AML-193 (cell line): Measurements from ENCODE around the gene AHDC1.

Experiments
- DNase-seq, 2 experiments: peaks; one replicate each; lab custom pipeline; 2025; lab: John Stamatoyannopoulos, UW

Gene AHDC1

DNA sequence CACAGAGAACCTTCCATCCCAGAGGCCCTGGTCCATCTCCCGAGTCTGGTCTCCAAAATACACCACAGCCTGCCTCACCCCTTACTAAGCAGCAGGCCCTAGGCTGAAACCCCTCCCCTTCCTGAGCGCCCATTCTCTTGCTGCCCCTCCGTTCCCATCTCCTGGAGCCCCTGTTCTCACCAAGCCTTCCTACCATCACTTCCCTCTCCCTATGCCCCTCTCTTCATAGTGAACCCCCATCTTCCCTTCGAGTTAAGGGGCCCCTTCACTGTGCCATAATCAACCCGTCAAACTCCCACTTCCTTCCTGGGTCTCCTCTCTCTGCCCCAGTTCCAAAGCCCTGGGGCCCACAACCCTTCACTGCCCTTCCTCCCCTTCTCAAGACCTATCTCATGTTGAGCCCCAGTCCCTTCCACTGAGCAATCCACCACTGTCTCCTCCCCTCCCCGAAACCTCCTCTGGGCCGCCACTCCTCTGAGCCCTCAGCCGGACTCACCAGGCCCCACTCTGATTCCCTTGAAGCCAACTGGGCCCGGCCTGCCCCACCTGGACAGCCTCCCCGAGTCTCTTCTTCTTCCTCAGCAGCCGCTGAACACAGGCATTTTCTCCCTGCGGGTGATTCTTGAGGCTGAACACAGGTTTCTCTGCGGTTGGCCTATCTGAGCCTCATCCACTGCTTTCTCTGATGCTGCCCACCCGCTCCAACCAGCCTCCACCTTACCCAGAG, 71.8 kb downstream of the AHDC1 start:
- DNase-seq, result no peak

DNA sequence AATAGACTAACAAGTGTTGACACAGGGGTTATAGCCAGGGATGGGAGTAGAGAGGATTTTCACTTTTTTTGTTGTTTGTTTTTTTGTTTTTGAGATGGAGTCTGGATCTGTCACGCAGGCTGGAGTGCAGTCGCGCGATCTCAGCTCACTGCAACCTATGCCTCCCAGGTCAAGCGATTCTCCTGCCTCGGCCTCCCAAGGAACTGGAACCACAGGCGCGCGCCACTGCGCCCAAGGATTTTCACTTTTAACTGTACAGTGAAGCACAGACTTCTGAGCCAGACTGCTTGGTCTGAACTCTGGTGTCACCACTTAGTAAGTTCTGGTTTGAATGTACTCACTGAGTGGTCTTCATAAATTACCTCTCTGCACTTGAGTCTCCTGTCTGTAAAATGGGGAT, 73.8 kb downstream of the AHDC1 start:
- no peak for DNase-seq

DNA sequence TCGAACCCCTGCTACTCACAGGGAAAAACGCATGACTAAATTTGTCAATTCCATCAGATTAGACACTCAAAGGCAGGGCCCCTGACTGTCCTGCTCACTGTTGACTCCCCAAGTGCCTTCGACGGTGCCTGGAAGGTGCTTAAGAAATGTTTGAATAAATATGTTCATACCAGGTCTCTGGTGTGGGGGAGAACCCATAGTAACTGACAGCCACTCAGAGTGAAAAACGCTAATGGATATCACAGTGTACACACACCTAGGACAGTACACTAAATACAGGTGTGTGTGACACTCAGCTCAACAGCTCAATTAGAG, 74.3 kb downstream of the AHDC1 start:
- no peak for DNase-seq

DNA sequence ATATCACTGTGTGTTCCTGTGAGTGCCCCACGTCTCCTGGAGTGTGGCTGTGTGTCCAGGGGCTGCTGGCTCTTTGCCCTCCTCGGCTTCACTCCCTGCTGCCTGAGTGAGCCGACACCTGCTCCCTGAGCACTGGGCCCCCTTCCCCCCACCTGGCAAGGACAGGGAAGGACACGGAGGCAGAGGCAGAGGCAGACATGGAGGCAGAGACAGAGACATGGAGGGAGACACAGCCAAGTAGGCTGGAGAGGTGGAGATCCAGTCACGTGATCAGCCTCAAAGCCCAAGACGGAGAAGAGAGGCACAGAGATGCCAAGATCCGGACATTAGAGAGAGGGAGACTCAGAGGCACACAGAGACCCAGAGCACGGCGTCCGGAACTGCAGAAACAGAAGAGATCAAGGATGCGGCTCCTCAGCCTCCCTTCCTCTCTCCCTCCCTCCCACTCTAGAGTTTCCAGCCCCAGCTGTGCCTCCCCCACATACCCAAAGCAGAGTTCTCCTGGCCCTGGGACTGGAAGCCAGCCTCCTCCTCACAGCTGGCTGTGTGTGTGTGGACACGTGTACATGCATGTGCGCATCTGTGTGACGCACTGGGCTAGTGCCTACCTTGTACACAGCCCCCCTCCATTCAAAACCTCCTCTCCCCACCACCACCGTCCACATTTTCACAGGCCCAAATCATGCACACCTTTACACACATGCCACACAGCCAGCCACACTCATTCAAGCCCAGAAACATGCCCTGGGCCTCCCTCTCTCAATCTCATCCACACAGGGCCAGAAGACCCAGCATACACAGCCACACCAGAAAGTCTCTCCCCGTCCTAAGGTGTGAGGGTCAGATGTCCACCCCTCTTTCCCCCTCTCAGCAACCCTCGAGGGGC, 74.9 kb downstream of the AHDC1 start:
- DNase-seq, result no peak

DNA sequence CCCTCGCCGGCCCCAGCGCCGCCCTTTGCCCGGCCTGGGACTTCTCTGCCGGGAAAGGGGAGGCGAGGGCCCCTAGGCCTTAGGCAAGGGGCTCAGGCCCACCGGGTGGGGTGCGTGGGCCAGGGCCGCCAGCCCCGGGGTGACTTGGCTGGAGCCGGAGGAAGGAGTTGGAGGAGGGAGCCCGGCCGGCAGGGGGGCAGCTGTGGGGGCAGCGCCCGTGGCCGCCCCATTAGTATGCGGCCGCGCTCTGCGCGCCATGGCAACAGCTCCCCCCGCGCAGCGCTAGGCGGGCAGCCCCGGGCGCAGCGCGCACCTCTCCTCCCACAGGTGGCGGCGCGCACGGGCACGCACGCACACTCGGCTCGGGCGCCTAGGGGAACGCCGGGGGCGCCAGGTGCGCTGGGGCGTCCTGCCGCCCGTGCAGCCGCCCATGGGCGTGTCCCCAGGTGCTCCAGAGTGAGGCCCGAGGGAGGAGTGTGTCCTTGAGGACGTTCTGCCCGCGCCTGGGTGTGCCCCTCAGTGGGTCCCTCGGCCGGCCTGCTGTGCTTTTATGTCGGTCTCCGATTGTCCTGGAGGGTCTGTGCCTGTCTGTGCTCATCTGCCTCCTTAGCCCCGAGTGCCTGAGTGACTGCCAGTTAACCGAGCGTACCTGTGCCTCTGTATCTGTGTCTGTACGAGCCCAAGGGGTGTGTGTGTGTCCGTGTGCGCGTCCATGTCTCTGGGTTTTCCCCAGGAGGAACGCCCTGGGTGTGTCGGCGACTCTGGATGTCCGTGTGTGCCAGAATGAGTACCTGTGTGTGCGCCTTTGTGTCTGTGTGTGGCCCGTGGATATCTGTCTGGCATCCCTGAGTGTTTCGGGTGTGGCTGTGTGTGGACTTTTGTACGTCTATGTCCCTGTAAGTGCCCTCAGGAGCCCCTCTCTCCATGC, 75.8 kb downstream of the AHDC1 start:
- no peak for DNase-seq

DNA sequence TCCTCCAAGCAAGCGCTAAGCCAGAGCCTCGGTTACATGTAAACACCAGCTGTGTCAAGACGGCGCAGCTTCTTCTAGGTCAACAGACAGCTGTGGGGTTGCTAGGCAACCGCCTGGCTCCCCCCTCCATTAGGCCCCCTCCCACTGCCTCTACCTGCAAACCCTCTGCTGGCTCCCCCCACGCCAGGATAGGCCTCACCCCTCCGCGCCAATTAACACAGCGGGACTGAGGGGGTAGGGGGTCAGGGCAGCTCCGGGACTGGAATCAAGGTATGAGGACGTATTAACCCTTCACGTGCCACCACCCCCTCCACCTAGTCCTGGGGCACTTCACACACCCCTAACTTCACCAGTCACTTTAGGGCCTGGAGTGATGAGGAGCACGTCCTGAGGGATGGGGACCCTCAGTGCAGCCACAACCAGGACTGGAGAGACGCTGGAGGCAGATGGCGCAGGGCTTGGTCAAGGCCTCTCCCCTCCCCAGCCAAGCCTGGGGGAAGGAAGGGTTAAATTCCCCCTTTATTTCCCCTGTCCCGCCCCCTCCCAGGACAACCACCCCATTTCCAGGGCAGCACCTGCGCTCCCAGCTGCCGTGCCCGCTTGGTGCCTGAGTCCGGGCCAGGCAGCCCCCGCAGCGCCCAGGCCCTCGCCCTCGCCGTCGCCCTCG, 76.6 kb downstream of the AHDC1 start:
- no peak for DNase-seq

DNA sequence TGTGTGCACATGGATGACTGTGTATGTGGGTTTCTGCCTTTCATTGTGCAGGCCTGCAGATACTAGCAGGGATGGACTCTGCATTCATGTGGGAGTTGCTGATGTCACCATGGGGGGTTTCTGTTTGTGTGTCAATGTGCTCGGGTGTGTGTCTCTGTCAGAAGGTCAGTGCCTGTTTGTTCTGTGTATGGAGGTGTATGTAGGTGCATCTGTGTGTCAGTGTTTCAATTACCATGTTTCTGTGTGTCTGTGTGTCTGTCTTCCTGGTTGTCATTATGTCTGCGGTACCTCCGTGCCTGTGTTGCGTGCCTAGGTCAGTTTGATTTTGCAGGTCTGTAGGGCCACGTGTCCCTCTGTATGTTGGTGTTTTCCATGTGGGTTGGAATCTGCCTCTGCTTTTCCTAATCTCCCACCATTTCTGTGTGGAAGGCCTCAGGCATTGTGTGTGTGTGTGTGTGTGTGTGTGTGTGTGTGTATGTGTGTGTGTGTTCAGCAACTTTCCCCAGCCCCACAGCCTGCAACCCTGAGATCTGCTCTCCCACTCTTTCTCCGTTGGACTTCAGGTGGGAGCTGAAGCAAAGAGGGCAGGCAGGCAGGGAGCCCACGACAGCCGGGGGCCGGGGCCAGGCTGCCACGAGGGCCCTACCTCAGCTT, 77.2 kb downstream of the AHDC1 start:
- DNase-seq, result no peak

DNA sequence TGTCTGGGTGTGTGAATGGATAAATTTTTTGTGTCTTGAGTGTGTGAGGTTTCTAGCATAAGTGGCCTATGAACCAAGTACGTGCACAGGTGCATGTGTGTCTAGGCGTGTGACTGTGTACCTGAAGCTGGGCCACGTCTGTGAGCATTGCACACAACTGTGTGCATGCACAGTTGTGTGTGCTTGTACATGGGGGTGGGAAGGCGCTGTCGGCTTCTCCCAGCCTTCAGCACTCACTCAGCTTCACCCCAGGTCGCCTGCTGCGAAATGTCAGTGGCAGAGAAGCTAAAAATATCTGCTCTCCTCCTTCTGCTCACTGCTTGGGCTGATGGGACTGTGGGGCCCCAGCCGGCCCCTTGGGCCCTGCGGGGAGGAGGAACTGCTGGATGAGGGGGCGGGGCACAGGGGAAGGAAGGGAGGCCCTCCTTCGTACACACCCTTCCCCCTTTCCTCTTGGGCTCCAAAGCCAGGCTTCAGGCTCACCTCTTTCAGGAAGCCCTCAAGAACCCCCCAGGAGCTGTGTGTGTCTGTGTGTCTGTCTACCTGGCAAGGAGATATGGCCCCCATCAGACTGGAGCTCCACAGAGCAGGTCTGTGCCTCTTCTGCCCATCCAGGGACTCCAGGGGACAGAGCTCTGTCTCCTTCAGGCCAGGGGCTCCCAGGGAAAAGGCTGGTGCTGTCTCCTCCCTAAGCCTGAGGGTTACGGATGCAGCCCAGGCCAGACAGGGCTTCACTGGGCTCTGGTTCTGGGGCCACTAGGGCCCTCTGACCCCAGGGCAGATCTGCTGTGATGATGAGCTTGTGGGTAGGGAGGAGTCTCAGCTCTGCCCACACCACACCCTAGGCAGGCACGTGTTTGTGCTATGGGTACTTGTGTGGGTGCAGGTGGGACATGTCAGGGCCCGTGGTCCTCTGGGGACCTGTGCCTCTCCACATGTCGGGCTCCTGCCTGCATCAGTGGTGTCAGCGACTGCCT, 78.4 kb downstream of the AHDC1 start:
- peak; percentile 68 to 71 for DNase-seq

DNA sequence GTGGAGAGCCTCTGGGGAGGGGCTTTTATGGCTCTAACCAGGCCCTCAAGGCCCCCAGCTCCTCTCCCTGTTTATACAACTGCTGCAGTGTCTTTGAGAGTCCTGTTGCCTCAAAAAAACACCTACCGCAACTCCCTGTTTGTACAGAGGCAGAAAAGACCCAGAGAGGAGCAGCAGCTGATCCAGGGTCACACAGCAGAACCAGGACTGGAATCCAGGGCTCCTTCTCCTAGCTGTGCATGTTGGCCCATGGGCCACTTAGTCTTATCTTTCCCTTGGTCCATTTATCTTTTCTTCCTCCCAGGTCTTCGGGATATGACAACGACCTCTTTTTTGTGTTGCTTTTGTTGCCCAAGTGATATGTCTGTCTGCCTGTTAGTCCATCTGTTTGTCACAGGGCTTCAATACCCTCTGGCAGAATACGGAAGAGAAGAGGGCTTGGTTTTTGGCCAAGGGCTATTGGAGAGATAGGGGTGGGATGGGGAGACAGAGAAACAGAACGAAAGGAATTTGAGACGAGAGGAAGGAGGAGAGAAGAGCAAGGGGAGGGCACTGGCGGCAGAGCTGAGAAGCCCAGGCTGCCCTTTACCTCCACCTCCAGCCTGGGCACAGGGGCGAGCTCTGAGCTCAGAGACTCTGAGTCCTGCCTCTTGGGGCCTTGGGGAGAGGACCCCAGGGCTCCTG, 80.5 kb downstream of the AHDC1 start:
- DNase-seq, result no peak

DNA sequence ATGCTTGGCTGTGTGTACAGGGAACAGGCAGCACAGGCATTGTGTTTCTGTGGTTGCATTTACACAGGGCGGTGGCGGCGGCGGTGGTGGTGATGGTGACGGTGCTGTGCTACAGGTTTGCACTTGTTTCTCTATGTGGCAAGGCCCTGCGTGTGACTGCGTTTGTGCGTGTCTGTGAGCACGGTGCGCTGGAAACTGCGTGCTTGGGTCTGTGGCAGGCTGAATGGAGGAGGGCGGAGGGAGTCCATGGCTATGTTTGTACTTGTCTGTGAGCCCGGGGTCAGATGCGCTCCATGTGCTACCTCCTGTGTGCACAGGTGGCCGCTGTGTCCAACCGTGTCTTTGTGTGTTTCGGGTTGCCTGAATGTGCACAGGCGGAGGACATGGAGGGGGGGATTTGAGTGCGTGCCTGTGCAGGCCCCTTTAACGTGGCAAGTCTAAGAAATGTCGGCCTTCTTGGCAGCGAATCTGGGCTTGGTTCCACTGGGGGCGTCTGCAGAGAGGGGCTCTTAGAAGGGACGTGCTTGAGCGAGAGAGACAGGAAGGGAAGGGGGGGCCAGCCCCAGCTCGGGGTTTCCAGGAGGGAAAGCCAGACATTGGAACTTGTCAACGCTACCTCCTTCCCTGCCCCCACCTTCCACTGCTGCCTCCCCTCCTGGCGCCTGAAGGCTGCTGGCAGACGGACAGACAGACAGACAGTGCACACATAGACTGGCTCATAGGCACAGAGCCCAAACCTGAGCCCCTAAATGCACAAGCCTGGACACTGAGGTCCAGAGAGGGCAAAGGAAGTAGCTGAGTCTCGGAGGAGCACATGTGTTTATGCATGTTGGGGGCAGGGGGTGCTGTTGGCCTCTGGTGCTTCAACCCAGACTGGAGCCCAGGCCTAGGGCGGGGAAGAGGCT, 81.3 kb downstream of the AHDC1 start:
- no peak for DNase-seq

DNA sequence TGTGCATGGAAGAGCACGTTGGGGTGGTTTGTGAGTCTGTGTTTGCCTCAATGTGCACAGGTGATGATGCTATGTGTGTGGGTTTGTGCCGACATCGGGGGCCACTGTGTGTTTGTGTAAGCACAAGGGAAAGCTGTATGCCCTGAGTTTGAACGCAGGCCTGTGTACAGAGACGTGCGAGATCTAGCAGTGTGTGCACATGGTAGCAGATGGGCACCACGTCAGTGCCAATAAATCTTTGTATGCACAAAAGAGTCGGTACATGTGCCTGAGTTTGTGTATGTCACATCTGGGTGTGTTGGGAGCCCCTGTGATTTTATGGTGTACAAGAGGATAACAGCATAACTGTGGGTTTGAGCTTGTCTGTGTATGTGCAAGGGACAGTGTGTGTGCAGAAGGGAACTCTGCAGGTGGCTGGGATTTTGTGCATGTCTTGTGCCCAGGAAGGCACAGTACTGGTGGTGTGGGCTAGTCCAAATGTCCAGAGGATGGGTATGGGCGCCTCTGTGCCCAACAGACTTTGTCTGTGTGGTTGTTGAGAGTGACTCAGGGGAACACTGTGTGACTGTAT, 82.0 kb downstream of the AHDC1 start:
- DNase-seq, result no peak

DNA sequence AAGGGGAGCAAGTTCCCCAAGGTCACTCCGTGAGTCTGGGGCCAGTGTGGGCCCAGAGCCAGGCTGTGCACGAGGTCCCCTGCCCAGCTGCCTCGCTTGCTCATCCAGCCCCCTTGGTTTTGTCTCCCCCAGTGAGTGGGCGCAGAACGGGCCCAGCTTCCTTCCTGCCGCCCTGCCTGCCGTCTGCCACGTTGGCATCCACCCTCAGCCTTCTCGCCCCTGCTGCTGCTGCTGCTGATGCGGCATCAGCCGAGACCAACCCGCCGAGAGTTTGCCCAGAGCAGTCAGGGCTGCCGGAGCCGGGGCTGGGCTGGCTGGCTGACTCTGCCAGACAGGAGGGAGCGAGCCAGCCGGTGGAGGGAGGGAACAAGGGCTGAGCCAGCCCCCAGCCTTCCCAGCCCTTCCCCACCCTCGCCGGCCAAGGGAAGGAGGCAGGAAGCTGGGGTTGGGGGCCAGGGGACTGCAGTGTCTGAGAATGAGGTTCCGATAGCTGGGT, 82.6 kb downstream of the AHDC1 start:
- DNase-seq, result no peak

DNA sequence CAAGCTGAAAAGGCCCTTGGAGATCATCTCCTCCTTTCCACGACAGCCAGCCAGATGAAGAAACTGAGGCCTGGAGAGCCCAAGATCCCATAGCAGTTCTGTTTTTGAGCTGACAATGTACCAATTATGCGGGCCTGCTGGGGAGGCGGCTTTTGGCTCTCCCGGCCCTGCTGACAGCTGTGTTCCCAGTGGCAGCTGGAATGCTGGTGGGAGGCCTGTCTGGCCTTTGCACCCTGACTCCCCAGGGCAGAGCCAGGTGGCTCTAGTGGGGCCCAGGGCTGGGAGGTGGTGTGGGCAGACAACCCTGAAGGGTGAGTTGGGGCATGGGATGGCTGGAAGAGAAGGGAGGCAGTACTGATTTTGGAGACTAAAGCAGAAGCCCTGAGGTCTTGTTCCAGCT, 83.3 kb downstream of the AHDC1 start:
- no peak for DNase-seq

DNA sequence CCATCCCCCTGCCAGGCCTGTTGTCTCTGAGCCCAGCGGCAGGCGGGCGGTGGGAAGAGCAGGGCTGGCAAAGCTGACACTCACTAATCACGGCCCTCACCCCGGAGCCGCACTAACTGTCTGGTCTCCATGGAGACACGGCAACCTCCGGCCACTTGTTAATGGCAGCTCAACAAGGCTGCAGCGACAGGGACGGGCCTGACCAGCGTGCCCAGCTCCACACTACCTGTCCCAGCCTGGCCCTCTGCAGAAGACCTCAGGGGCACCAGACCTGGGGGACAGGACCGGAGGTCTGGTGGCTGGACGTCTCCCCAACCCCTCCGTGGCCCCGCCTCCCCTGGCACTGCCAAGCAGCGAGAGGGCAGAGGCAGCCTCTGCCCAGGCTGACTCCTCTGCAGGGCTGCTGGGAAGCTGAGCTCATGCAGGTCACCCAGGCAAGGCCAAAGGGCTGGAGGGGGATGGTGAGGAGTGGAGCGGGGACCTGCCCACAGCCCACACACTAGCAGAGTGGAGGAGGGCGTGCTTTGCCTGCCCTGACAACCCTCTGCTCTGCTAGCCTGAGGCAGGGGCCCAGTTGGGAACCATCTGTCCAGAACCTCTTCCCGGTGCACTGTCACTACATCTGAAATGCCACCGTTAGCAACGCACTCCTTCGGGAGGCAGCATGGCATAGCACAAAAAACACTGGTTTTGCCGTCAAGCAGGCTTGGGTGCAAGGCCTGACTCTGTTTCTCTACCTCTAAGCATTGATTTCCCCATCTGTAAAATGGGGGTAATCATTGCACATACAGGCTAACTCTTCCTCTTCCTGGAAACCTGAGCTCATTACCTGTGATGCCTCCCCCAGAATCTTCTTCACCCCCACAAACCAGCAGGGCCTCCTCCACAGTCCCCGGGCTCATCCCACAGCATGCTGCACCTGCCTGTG, 84.3 kb downstream of the AHDC1 start:
- no peak for DNase-seq

DNA sequence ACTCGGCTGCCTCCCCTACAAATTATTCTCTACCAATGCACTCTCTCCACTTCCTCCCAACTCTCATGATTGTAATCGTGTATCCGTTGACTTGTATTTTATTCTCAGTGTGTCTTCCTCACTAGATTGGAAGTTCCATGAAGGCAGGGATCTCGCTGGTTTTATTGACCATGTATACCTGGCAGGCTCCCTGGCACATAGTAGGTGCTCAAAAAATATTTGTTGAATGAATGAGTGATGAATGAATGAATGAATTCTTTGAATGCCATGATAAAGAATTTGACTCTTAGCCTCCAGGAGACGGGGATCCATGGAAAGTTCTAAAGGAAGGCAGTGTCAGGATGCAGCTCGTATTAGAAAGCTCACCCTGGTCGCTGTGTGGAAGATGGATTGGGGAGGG, 85.1 kb downstream of the AHDC1 start:
- DNase-seq, result no peak

DNA sequence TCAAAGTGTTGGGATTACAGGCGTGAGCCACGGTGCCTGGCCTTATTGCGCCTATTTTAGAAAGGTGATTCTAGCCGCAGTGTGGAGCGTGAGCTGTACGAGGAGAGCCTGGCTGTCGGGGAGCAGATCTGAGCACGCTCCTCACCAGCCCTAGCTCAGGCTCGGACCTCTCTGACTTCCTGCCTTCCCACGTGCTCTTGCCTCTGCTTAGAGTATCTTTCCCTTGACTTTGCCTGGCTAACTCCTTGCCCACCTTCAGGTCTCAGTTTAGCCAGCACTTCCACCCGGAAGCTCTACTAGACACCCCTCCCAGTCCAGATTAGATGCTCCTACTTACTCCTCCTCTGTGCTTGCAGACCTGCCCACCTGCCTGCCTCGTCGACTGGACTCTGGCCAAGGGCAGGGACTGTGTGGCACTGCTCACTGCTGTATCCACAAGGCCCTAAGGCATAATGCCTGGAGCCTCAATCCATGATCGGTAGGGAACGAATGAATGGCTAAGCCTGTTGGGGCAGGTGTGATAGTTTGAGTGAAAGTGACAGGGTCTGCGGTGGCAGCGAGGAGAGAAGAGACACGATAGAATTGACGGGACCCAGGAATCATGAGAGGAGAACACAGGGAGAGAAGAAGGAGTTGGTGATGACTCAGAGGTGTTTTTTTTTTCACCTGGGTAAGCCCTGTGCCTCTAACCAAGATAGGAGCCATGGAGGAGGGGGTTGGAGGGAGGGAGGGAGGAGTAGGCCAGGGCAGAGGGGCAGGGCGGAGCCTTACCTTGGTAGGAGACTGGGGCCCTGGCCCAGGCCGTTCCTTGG, 85.8 kb downstream of the AHDC1 start:
- no peak for DNase-seq
